Stimulated activated CD8-positive, alpha-beta memory T cell treated with anti-CD3 and anti-CD28 coated beads, Interleukin-2, amount 100 ng/mL, for 1 hour (primary cell): ENCODE data around the gene ITFG1.

ENCODE experiments used
- DNase-seq, 2 donors: peaks; one replicate each; pipeline ENCODE4 v3.0.0-alpha.2; 2020; ENCODE audit warnings: low read depth in 2 of 2

ITFG1 gene

DNA sequence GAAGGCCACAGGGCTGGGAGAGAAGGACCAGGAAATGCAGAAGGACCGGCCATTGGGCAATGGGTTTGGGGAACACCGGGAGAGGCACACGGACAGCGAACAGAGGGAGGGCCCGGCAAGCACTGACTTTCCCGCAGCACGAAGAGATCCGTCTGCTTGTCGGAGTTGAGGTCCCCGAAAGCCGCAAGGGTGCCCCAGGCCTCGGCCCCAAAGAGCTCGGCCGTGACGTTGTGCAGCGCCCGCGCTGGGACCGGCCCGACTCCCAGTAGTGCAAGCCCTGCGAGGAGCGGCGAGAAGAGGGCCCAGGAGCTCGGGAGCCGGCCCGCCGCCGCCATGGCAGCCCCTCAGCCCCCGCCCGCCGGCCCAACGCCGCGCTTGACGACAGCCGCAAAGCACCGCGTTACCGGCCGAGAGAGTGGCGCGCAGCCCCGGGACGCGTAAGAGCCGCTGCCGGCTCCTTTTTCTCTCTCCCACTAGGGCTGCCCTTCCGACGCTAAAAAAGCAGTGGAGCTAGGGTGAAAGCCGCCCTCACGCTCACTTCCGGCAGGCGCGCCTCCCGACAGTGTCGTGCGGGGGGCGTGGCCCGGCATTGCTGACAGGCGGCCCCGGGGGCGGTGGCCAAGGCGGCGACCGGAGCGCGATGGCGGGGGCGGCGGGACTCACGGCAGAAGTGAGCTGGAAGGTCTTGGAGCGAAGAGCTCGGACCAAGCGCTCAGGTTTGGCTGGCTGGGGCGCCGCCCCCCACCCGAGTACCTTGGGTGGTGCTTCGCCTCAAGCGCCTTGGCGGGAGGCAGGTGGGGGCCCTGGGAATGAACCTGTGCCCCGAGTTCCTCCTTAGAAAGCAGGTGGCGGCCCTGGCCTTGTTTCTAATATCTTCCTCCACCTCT, at the start of gene ITFG1, which contains the start of gene PHKB:
TSS of gene ITFG1 (minus strand) at position 353 of the 887 bp plus-strand sequence. CDS start at position 335, 18 bp downstream.
TSS of gene PHKB (plus strand) at position 621 of the 887 bp plus-strand sequence. CDS start at position 641, 20 bp downstream.
- peak; percentile 90 to 93 for DNase-seq

- no peak for DNase-seq
Measured at GRCh38 chr16:47507701-47508100, 46.8 kb upstream of the ITFG1 start.

DNA sequence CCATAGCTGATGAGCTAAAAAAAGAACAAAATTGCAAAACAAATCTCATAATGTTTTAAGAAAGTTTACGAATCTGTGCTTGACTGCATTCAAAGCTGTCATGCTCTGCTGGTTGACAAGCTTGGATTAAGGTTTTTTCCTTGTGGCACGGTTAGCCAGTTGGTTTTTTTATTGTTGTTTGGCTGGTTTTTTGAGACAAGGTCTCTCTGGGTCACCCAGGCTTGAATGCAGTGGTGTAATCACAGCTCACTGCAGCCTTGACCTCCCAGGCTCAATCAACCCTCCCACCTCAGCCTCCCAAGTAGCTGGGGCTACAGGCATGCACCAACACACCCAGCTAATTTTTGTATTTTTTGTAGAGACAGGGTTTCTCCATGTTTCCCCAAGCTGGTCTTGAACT, 45.9 kb upstream of the ITFG1 start:
- DNase-seq = no peak

DNA sequence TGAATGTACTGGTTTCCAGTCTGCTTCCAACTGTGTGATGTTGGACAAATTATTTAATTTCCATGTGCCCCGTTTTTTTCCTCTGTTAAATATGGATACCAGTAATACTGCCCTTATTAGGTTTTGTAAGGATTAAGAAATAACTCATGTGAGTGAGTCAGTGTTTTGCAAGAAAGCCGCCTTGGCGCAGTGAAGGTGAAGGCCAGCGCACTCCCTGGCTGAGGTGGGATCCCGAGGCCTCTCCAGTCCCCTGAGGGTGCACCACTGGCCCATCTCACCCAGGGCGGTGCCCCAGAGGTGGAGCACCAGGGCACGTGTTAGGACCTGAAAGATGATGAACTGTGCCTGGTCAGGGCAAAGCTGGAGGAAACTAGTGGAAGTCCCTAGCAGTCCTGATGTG, 43.7 kb upstream of the ITFG1 start:
- DNase-seq = no peak

DNA sequence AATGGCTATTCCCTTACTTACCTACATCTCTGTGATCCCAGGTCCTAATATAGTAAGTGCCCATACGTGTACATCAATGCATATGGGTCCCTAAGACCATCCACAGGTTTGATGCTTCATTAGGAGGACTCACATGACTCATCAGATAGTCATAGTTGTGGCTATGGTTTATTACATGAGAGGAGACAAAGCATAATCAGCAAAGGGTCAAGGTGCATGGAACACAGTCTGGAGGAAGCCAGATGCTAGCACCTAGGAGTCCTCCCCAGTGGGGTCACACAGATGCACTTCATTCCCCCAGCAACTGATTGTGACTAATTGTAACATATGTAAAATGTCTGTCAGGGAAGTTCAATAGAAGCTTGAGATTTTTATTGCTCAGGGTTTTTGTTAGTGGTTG, 43.1 kb upstream of the ITFG1 start:
- DNase-seq = no peak

- DNase-seq = no peak
Measured at GRCh38 chr16:47499700-47500264, 38.9 kb upstream of the ITFG1 start.

DNA sequence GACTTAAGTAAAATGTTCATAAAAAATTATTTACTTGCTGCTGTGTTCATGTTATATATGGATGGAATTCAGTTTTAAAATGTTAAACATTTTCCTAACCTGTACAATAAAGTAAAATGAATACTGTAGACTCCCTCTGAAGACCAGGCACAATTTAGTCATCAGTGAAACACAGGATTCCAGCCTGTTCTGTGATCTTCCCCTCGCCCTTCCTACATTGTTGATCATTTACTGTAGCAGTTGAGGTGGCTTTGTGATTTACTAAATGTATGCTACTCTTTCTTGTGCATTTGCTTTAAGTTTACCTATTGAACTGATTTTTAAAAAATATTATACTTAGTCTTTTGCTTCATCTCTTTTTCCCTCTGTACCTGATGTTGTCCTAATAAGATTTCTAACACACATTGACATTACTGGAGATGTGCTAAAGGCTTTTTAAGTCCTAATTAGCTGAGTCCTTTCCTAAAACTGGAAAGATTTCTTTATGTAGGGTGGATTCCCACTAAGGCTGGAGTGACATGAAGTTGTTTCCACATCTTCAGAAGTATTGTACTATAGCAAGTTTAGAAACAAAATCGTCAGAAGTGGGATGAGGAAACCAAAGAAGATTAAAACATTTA, 38.3 kb upstream of the ITFG1 start:
- DNase-seq = no peak

DNA sequence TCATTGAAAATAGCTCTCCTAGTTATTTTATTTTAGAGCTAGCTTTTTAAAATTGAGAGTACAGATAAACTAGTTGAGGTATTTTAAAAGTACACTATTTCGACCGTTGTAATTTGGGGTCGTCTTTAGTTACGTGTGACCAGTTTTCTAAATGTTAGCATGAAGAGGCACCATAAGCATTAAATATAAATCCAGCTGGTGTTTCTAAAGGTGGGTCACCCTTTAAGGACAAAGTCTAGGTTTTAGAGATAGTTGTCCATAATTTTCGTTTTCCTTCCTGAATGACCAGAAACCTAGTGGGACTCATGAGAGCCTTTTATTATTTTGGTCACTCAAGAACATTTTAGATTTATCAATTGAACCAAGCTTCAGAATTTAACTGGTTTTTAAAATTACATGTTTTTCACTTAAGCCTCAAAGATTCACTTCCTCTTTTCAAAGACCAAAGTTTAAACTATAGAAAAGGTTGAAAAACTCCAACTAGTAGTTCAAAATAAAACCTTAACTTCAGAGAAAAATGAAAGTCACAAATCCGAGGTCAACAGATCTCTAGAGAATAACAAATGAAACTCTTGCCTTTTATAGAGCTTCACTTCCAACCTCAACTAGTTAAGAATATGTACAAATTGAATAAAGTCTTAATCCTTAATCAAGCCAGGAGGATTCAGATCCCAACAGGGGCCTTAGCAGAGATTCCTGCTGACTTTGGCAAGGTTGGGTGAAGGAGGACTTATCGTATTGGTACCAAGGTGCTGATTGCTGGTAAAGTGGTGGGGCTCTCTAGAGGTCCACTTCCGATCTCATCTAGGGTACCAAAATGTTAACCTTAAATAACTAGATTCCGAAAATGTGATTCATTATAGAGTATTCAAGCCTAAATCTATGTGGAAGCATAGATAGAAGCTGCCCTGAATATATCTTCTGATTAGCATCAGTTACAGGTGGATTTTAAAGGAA, 32.8 kb upstream of the ITFG1 start:
- no peak for DNase-seq

DNA sequence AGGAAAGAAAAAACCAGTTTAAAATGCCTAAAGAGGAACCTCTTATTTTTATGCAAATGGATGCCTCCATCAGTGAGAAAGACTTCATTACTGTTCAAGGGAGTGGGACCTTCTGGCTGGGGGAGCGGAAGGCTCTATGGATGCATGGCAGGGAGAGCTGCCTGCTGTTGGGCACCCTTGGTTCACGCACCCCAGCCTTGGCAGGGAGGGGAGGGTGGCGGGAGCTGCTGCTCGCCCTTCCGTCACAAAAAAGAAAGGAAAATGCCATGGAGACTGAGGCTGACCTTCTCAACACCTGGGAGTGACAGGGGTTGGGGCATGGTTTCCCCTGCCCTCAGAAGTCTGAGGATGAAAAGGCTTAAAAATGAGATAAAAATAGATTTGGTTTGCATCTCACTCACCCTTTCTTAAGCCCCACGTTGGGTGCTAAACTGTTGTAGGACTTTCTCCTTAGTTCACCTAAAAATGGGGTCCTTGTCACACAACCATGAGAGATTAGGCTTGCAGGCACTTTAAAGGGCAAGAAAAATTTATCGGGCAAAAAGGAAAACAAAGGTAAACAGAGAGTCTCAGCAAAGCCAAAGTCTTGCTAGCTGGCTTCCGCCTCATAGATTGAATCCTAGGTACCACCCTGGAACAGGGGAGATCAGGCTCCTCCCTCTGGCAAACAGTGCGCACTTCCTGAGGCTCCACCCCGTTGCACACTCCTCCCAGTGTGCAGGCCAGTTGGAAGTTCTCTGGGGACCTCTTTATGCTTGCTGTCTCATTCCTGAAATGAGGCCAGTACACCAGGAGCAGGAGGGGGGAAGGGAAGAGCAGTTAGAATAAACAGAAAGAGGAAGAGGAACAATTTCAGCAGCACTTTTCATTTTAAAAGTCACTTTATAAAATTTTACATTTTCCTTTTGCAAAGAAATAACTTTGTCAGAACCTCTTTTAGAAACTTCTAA, 31.8 kb upstream of the ITFG1 start:
- DNase-seq = no peak

DNA sequence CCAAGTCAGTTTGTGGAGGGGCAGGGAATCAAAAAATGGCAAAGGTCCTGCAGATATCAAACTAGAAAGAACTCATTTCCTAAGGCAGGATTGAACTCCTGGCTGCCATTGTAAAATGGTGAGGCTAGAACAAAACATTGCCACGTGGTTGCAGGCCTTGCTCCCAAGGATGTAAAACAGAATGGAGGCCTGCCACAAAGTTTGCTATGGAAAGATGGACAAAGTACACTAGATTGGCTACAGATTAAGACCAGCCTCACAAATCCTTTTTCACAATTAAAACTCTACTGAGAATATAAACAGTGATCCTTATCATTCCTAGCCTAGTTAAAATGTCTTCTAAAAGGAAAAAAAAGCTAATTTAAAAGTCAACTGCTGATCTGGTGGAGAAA, 31.2 kb upstream of the ITFG1 start:
- DNase-seq = no peak

GRCh38 chr16:47490471-47490870, 29.6 kb upstream of the ITFG1 start:
- DNase-seq = no peak

DNA sequence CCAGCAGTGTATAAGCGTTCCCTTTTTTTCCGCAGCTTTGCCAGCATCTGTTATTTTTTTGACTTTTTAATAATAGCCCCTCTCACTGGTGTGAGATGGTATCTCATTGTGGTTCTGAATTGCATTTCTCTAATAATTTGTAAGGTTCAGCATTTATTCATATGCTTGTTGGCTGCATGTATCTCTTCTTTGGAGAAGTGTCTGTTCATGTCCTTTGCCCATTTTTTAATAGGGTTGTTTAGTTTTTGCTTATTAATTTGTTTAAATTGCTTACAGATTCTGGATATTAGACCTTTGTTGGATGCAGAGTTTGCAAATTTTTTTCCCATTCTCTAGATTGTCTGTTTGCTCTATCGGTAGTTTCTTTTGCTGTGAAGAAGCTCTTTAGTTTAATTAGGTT, 27.2 kb upstream of the ITFG1 start:
- DNase-seq = no peak

GRCh38 chr16:47486856-47487255, 26.0 kb upstream of the ITFG1 start:
- no peak for DNase-seq

DNA sequence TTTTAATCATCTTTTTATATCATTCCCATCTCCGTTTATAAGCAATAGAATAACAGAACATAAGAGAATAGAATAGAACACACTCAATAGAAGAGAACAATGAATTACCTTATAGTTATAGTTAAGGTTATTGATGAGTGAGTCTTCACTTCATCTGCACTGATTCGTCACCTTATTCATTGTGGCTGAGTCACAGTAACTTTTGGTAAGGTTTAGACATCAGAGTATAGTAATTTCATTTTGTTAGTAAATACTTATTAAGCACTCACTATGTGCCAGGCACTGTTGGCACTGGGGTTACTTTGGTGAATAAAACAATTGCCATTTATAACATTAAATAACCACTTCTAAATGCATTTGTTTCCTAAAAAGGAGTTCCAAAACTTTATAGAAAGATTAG, 22.8 kb upstream of the ITFG1 start:
- no peak for DNase-seq

GRCh38 chr16:47481698-47482374, 21.0 kb upstream of the ITFG1 start:
- DNase-seq = no peak

DNA sequence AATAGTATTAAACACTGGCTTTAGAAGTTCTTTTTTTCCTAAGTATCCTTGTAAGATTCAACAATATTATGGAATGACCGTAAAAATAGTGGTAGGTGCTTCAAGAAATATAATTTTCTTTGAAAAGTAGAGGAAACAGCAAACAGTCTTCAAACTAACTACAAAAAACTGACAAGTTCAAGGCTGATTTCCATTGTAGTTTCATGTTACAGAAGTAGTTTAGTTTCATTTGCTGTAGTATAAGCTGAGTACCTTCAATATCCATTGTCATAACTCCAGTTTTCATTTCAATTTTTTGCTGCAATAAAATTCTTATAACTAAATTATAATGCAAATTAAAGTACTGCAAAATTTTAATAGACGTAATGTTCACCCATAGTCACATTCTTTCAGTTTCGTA, 19.5 kb upstream of the ITFG1 start:
- no peak for DNase-seq

DNA sequence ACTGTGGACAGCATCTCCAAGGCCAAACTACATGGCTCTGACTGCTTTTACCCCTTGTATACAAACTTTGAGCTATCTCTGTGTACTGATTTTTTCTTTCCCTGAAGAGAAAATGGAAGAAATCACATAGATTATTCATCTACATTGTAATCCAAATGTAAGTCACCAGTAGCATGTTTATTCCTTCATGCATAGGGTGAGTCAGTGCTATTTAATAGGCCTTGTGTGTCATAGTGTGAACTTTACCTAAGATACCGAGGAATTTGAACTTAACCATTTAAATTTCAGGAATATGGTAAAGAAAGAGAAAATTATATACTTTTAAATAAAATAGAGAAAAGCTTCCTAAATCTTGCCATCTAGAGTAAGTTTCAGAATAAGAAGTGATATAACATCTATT, 16.8 kb upstream of the ITFG1 start:
- no peak for DNase-seq

DNA sequence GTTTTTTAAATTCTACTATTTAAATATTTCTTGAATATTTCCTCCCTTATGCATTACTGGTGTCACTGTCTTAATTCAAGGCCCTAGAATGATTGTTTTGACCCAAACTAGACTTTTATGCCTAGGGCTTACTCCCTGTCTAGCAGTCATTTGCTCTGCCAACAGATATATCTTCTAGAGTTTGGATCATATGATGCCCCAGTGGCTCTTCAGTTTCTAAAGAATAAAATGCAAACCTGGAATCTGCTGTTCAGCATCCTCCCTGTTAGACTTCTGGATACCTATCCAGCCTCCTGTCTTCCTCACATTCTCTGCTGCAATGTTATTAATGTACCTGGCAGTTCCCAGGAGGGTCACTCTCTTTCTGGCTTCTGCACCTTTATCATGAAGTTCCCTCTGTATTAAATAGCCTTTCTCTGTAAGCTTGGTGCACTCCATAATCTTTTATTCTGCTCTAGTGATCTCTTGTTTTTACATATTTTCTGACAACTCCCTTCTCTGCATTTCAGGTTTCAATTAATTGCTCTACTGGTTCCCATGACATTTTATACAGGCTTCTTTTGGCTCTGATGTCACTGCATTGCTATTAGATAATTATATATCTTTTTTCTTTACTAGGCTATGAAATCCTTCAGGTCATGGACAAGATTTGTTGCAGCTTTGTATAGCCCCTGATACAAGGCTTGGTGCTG, 15.9 kb upstream of the ITFG1 start:
- no peak for DNase-seq

DNA sequence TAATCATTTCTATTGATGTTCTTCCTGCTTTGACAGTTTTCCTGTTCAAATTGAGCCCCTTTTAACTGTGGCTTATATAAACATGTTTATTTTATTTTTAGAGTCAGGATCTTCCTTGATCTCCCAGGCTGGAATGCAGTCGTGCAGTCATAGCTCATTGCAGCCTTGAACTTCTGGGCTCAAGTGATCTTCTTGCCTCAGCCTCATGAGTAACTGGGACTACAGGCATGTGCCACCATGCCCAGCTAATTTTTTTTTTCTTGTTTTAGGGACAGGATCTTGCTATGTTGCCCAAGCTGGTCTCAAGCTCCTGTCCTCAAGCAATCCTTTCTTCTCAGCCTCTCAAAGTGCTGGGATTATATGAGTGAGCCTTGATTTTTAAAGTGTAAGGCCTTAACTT, 14.9 kb upstream of the ITFG1 start:
- DNase-seq = no peak
